GM23338 (cell line): ENCODE data around the gene ZNF446. TPM values are rescaled to one million over a fixed set of nuclear protein-coding genes. Genes with fewer than 3 reads are reported as not detected.
A peak's percentile ranks its signal among the peaks of the same experiment; 100 is the strongest.

Experiments used
- ATAC-seq: fragments of 200-7000 bp; cut with Tn5 transposase; 3 replicates; pipeline ENCODE4 v1.9.1; 2020
- DNase-seq: peaks from one replicate; pipeline ENCODE4 v3.0.0-alpha.2; 2015; ENCODE audit warnings: low spot score
- H2AFZ ChIP-seq: fragments of 200-600 bp; sonication (generic); 2 replicates; pipeline ENCODE4 v1.8.0; 2016; ENCODE audit warnings: antibody characterized with exemption, mild to moderate bottlenecking, moderate library complexity
- H3F3A ChIP-seq: fragments of 200-600 bp; sonication (generic); replicated peaks from 2 replicates; pipeline ENCODE4 v1.8.0; 2017; ENCODE audit warnings: antibody characterized with exemption, mixed run types, low read depth
- H3K27ac ChIP-seq: fragments of 200-600 bp; sonication (generic); 2 replicates; pipeline ENCODE4 v1.6.1; 2016; ENCODE audit warnings: low read depth
- H3K27me3 ChIP-seq: fragments of 200-600 bp; sonication (generic); 2 replicates; pipeline ENCODE4 v1.8.0; 2016; ENCODE audit warnings: mild to moderate bottlenecking, mixed run types, moderate library complexity; ENCODE audit not compliant: insufficient read depth
- H3K36me3 ChIP-seq: fragments of 200-600 bp; sonication (generic); 2 replicates; pipeline ENCODE4 v1.8.0; 2016; ENCODE audit warnings: mild to moderate bottlenecking; ENCODE audit not compliant: insufficient read depth
- H3K4me1 ChIP-seq: fragments of 200-600 bp; sonication (generic); 2 replicates; pipeline ENCODE4 v1.8.0; 2016; ENCODE audit warnings: mild to moderate bottlenecking, moderate library complexity; ENCODE audit not compliant: insufficient read depth
- H3K4me2 ChIP-seq: fragments of 200-600 bp; sonication (generic); 2 replicates; pipeline ENCODE4 v1.7.1; 2017; ENCODE audit warnings: mixed run types
- H3K4me3 ChIP-seq: fragments of 200-600 bp; sonication (generic); 2 replicates; pipeline ENCODE4 v1.6.1; 2016; ENCODE audit warnings: mixed run types
- H3K79me2 ChIP-seq: fragments of 200-600 bp; sonication (generic); replicated peaks from 2 replicates; pipeline ENCODE4 v1.8.0; 2017; ENCODE audit warnings: mild to moderate bottlenecking; ENCODE audit not compliant: insufficient read depth
- H3K9me2 ChIP-seq: fragments of 200-600 bp; sonication (generic); 2 replicates; pipeline ENCODE4 v1.8.0; 2017; ENCODE audit not compliant: insufficient read depth
- H4K20me1 ChIP-seq: fragments of 200-600 bp; sonication (generic); replicated peaks from 2 replicates; pipeline ENCODE4 v1.8.0; 2017; ENCODE audit warnings: mild to moderate bottlenecking; ENCODE audit not compliant: insufficient read depth
- H3K27ac Mint-ChIP-seq: 2 replicates; pipeline ENCODE4 v1.8.0; 2020; ENCODE audit warnings: inconsistent platforms, mild to moderate bottlenecking, moderate library complexity, mixed read lengths
- H3K27me3 Mint-ChIP-seq: 3 replicates; pipeline ENCODE4 v1.8.0; 2022; ENCODE audit warnings: low read depth, mild to moderate bottlenecking, moderate library complexity, mixed read lengths, inconsistent platforms; ENCODE audit not compliant: insufficient read depth, poor library complexity
- H3K36me3 Mint-ChIP-seq: 3 replicates; pipeline ENCODE4 v1.8.0; 2021; ENCODE audit warnings: low read depth, mild to moderate bottlenecking, inconsistent platforms, moderate library complexity, mixed read lengths
- H3K4me1 Mint-ChIP-seq: 3 replicates; pipeline ENCODE4 v1.8.0; 2020; ENCODE audit warnings: mild to moderate bottlenecking, inconsistent platforms, mixed read lengths
- H3K4me3 Mint-ChIP-seq: 3 replicates; pipeline ENCODE4 v1.8.0; 2021; ENCODE audit warnings: moderate library complexity, mild to moderate bottlenecking, inconsistent platforms, mixed read lengths
- H3K9me3 Mint-ChIP-seq: 3 replicates; pipeline ENCODE4 v1.8.0; 2020; ENCODE audit warnings: moderate library complexity, mild to moderate bottlenecking, inconsistent platforms, mixed read lengths
- EZH2 ChIP-seq: fragments of 200-600 bp; sonication (generic); IDR thresholded peaks from one replicate; pipeline ENCODE4 v1.8.0; 2017; ENCODE audit warnings: antibody characterized with exemption, mild to moderate bottlenecking, low read depth; ENCODE audit not compliant: unreplicated experiment
- NANOG ChIP-seq: IDR thresholded peaks from 2 replicates; pipeline ENCODE4 v1.6.1; 2016; ENCODE audit warnings: antibody characterized with exemption, borderline replicate concordance
- POLR2AphosphoS5 ChIP-seq: IDR thresholded peaks from 2 replicates; pipeline ENCODE4 v1.6.1; 2016; ENCODE audit warnings: antibody characterized with exemption, low read depth
- STAT1 ChIP-seq: IDR thresholded peaks from one replicate; pipeline ENCODE4 v1.6.1; 2016; ENCODE audit warnings: antibody characterized with exemption; ENCODE audit not compliant: unreplicated experiment
- ZNF114 ChIP-seq: fragments of 250-450 bp; sonication (Bioruptor Pico); IDR thresholded peaks from 2 replicates; pipeline ENCODE4 v1.5.0; 2020; ENCODE audit warnings: mild to moderate bottlenecking, moderate library complexity
- polyA plus RNA-seq: library from polyadenylated mRNA; unstranded; fragments of >200 nt; fragmentation: Nextera tagmentation; extraction: Ambion mirVana; gene quantifications from 2 replicates; pipeline ENCODE4 v1.2.1, GENCODE V29; 2016
- total RNA-seq: library from RNA; depleted of rRNA; stranded (reverse); fragments of >200 nt; shearing (Covaris generic); gene quantifications from 2 replicates; pipeline ENCODE4 v1.2.3, GENCODE V29; 2014
- TF ChIP-seq, protein P1 (sequence below), 2 experiments: fragments of 200-600 bp in 1 of 2; sonication (generic) in 1 of 2; conservative IDR thresholded peaks; 2 replicates each; pipeline versions ENCODE4 v1.5.1 to v1.6.1; 2016 to 2017; ENCODE audit warnings: antibody characterized with exemption in 2 of 2, low read depth in 2 of 2, mild to moderate bottlenecking in 2 of 2, moderate library complexity in 1 of 2
- TF ChIP-seq, protein P2 (sequence below): fragments of 250-450 bp; sonication (Bioruptor Pico); IDR thresholded peaks from 2 replicates; pipeline ENCODE4 v1.5.0; 2020; ENCODE audit warnings: mild to moderate bottlenecking, moderate library complexity

Gene ZNF446
- total and polyA plus RNA-seq, 2 experiments from 2014 or later, result 2.1 to 5.6 TPM

DNA sequence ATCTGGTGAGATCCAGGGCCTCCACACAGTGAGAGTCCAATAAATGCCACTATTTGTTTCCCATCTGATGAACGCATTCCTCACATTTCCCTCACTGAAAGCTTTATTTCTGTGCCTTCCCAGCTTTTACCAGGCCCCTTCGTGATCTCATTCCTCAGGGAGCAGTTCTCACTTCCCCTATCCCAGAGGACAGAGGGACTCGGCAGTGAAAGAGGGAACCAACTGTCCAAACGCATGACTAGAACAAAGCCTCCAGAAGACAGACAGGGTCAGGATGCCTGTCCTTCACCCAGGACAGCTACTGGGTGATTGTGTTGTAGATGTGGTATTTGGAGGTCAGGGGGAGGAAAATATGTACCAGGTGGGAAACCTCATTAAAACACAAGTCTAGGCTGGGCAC, 45.5 kb downstream of the ZNF446 start (continued):
- TF ChIP-seq, protein P1, sequence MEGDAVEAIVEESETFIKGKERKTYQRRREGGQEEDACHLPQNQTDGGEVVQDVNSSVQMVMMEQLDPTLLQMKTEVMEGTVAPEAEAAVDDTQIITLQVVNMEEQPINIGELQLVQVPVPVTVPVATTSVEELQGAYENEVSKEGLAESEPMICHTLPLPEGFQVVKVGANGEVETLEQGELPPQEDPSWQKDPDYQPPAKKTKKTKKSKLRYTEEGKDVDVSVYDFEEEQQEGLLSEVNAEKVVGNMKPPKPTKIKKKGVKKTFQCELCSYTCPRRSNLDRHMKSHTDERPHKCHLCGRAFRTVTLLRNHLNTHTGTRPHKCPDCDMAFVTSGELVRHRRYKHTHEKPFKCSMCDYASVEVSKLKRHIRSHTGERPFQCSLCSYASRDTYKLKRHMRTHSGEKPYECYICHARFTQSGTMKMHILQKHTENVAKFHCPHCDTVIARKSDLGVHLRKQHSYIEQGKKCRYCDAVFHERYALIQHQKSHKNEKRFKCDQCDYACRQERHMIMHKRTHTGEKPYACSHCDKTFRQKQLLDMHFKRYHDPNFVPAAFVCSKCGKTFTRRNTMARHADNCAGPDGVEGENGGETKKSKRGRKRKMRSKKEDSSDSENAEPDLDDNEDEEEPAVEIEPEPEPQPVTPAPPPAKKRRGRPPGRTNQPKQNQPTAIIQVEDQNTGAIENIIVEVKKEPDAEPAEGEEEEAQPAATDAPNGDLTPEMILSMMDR (conservative IDR thresholded peaks at IDR 0.05; ENCODE audit: low read depth in 2 of 2), result no peak

DNA sequence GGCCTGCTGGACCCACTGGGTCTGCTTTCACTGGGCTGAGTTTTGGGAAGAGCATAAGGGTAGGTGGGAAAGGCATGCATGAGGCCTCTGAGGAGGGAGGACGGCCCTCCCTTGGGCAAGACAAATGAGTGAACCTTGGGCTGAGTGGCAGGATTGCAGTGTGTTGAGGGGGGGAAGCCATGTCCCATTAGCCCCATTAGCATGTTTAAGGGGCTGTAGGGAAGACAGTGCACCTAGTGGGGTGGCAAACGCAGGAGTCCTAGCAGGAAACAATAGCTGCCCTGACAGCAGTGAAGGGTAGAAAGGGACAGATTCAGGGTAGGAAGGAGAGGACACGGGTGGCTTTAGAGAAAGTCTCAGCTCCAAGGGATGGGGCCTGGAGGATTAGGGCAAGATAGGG, 46.6 kb downstream of the ZNF446 start:
- Mint-ChIP-seq H3K4me1 (peaks cover 40% of the 10 kb centered on the region), H3K27ac (no peak overlapping the region), H3K9me3 (no peaks in the 10 kb centered on the region; the same call in 2 of the 3 replicates), H3K4me3 (peak overlapping the region; percentile 10; the same call in 1 of the 3 replicates), H3K36me3 (peaks cover 3% of the 10 kb centered on the region; the same call in 1 of the 3 replicates), H3K27me3 (peaks cover 35% of the 10 kb centered on the region)
- no peaks in the 10 kb centered on the region for H3K9me2 ChIP-seq
- H3K4me2 ChIP-seq, result no peak overlapping the region
- DNase-seq (no peak), ATAC-seq (no peak)
- no peaks in the 10 kb centered on the region for H3K27me3 ChIP-seq
- H3K36me3 ChIP-seq, result no peaks in the 10 kb centered on the region
- no peak overlapping the region for H3K4me3 ChIP-seq
- peaks cover 28% of the 10 kb centered on the region for H3F3A ChIP-seq
- no peak overlapping the region for H3K27ac ChIP-seq
- H3K79me2 ChIP-seq, result 0 out of 2 replicates have a peak, but pooled peaks cover 8% of the 10 kb centered on the region
- TF ChIP-seq ZNF114 (CRISPR knock-in tag), result no peak
- TF ChIP-seq, protein P1 (conservative IDR thresholded peaks at IDR 0.05; ENCODE audit: low read depth in 2 of 2), result no peak
- TF ChIP-seq STAT1, result no peak
- TF ChIP-seq, protein P2, sequence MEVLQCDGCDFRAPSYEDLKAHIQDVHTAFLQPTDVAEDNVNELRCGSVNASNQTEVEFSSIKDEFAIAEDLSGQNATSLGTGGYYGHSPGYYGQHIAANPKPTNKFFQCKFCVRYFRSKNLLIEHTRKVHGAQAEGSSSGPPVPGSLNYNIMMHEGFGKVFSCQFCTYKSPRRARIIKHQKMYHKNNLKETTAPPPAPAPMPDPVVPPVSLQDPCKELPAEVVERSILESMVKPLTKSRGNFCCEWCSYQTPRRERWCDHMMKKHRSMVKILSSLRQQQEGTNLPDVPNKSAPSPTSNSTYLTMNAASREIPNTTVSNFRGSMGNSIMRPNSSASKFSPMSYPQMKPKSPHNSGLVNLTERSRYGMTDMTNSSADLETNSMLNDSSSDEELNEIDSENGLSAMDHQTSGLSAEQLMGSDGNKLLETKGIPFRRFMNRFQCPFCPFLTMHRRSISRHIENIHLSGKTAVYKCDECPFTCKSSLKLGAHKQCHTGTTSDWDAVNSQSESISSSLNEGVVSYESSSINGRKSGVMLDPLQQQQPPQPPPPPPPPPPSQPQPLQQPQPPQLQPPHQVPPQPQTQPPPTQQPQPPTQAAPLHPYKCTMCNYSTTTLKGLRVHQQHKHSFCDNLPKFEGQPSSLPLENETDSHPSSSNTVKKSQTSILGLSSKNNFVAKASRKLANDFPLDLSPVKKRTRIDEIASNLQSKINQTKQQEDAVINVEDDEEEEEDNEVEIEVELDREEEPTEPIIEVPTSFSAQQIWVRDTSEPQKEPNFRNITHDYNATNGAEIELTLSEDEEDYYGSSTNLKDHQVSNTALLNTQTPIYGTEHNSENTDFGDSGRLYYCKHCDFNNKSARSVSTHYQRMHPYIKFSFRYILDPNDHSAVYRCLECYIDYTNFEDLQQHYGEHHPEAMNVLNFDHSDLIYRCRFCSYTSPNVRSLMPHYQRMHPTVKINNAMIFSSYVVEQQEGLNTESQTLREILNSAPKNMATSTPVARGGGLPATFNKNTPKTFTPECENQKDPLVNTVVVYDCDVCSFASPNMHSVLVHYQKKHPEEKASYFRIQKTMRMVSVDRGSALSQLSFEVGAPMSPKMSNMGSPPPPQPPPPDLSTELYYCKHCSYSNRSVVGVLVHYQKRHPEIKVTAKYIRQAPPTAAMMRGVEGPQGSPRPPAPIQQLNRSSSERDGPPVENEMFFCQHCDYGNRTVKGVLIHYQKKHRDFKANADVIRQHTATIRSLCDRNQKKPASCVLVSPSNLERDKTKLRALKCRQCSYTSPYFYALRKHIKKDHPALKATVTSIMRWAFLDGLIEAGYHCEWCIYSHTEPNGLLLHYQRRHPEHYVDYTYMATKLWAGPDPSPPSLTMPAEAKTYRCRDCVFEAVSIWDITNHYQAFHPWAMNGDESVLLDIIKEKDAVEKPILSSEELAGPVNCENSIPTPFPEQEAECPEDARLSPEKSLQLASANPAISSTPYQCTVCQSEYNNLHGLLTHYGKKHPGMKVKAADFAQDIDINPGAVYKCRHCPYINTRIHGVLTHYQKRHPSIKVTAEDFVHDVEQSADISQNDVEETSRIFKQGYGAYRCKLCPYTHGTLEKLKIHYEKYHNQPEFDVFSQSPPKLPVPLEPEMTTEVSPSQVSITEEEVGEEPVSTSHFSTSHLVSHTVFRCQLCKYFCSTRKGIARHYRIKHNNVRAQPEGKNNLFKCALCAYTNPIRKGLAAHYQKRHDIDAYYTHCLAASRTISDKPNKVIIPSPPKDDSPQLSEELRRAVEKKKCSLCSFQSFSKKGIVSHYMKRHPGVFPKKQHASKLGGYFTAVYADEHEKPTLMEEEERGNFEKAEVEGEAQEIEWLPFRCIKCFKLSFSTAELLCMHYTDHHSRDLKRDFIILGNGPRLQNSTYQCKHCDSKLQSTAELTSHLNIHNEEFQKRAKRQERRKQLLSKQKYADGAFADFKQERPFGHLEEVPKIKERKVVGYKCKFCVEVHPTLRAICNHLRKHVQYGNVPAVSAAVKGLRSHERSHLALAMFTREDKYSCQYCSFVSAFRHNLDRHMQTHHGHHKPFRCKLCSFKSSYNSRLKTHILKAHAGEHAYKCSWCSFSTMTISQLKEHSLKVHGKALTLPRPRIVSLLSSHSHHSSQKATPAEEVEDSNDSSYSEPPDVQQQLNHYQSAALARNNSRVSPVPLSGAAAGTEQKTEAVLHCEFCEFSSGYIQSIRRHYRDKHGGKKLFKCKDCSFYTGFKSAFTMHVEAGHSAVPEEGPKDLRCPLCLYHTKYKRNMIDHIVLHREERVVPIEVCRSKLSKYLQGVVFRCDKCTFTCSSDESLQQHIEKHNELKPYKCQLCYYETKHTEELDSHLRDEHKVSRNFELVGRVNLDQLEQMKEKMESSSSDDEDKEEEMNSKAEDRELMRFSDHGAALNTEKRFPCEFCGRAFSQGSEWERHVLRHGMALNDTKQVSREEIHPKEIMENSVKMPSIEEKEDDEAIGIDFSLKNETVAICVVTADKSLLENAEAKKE, result no peak
- no peak for TF ChIP-seq POLR2AphosphoS5
- TF ChIP-seq NANOG, result no peak
- no peak for TF ChIP-seq EZH2
- H2AFZ ChIP-seq, result 0 out of 2 replicates have a peak overlapping the region, but pooled peaks have one; percentile 52
- H3K4me1 ChIP-seq, result peaks cover 25% of the 10 kb centered on the region
- no peaks in the 10 kb centered on the region for H4K20me1 ChIP-seq
